Measurements from ENCODE around the gene EPB41L1.
A peak's percentile ranks its signal among the peaks of the same experiment; 100 is the strongest.

The EPB41L1 gene

GRCh38 chr20:36148439-36148838, 6.1 kb upstream of the EPB41L1 start:
- H3K27me3 ChIP-seq (ENCODE audit: control insufficient read depth, insufficient read depth, low read length): peaks cover under 1% of the 10 kb centered on the region
- no peaks in the 10 kb centered on the region for H3K9me3 ChIP-seq (ENCODE audit: control insufficient read depth, insufficient read depth, low read length)
- no peaks in the 10 kb centered on the region for H3K36me3 ChIP-seq (ENCODE audit: control insufficient read depth, insufficient read depth, low read length)
- no peak overlapping the region for H3K9ac ChIP-seq (ENCODE audit: low read depth, low read length)
- no peak overlapping the region for H3K4me3 ChIP-seq (ENCODE audit: low read depth, low read length)
- H3K4me1 ChIP-seq (ENCODE audit: control insufficient read depth, insufficient read depth, low read length): peaks cover 3% of the 10 kb centered on the region

GRCh38 chr20:36149012-36149411, 5.5 kb upstream of the EPB41L1 start:
- H3K4me3 ChIP-seq (ENCODE audit: low read depth, low read length): no peak overlapping the region
- peaks cover 6% of the 10 kb centered on the region for H3K27me3 ChIP-seq (ENCODE audit: control insufficient read depth, insufficient read depth, low read length)
- no peaks in the 10 kb centered on the region for H3K9me3 ChIP-seq (ENCODE audit: control insufficient read depth, insufficient read depth, low read length)
- H3K36me3 ChIP-seq (ENCODE audit: control insufficient read depth, insufficient read depth, low read length): no peaks in the 10 kb centered on the region
- no peak overlapping the region for H3K9ac ChIP-seq (ENCODE audit: low read depth, low read length)
- peaks cover 6% of the 10 kb centered on the region for H3K4me1 ChIP-seq (ENCODE audit: control insufficient read depth, insufficient read depth, low read length)

- Histone ChIP-seq H3K4me3 (ENCODE audit: low read depth, low read length) (no peak overlapping the region), H3K36me3 (ENCODE audit: control insufficient read depth, insufficient read depth, low read length) (no peaks in the 10 kb centered on the region), H3K4me1 (ENCODE audit: control insufficient read depth, insufficient read depth, low read length) (peaks cover 7% of the 10 kb centered on the region), H3K9ac (ENCODE audit: low read depth, low read length) (no peak overlapping the region), H3K27me3 (ENCODE audit: control insufficient read depth, insufficient read depth, low read length) (peaks cover 6% of the 10 kb centered on the region), H3K9me3 (ENCODE audit: control insufficient read depth, insufficient read depth, low read length) (no peaks in the 10 kb centered on the region)
Observed at GRCh38 chr20:36149469-36149868, 5.1 kb upstream of the EPB41L1 start.

GRCh38 chr20:36150489-36150846, 4.1 kb upstream of the EPB41L1 start:
- no peaks in the 10 kb centered on the region for H3K9me3 ChIP-seq (ENCODE audit: control insufficient read depth, insufficient read depth, low read length)
- peaks cover 9% of the 10 kb centered on the region for H3K27me3 ChIP-seq (ENCODE audit: control insufficient read depth, insufficient read depth, low read length)
- H3K9ac ChIP-seq (ENCODE audit: low read depth, low read length): no peak overlapping the region
- no peak overlapping the region for H3K4me3 ChIP-seq (ENCODE audit: low read depth, low read length)
- no peaks in the 10 kb centered on the region for H3K36me3 ChIP-seq (ENCODE audit: control insufficient read depth, insufficient read depth, low read length)
- peaks cover 7% of the 10 kb centered on the region for H3K4me1 ChIP-seq (ENCODE audit: control insufficient read depth, insufficient read depth, low read length)

- Histone ChIP-seq H3K36me3 (ENCODE audit: control insufficient read depth, insufficient read depth, low read length) (no peaks in the 10 kb centered on the region), H3K27me3 (ENCODE audit: control insufficient read depth, insufficient read depth, low read length) (peaks cover 10% of the 10 kb centered on the region), H3K9ac (ENCODE audit: low read depth, low read length) (no peak overlapping the region), H3K9me3 (ENCODE audit: control insufficient read depth, insufficient read depth, low read length) (no peaks in the 10 kb centered on the region), H3K4me1 (ENCODE audit: control insufficient read depth, insufficient read depth, low read length) (peaks cover 7% of the 10 kb centered on the region), H3K4me3 (ENCODE audit: low read depth, low read length) (no peak overlapping the region)
Observed at GRCh38 chr20:36150847-36151539, 3.5 kb upstream of the EPB41L1 start.

- no peaks in the 10 kb centered on the region for H3K36me3 ChIP-seq (ENCODE audit: control insufficient read depth, insufficient read depth, low read length)
- no peak overlapping the region for H3K9ac ChIP-seq (ENCODE audit: low read depth, low read length)
Observed at GRCh38 chr20:36152261-36152660, 2.3 kb upstream of the EPB41L1 start.

GRCh38 chr20:36153204-36153603, 1.3 kb upstream of the EPB41L1 start:
- H3K36me3 ChIP-seq (ENCODE audit: control insufficient read depth, insufficient read depth, low read length): no peaks in the 10 kb centered on the region
- H3K27me3 ChIP-seq (ENCODE audit: control insufficient read depth, insufficient read depth, low read length): peaks cover 10% of the 10 kb centered on the region
- no peak overlapping the region for H3K4me3 ChIP-seq (ENCODE audit: low read depth, low read length)
- peaks cover 9% of the 10 kb centered on the region for H3K4me1 ChIP-seq (ENCODE audit: control insufficient read depth, insufficient read depth, low read length)
- H3K9me3 ChIP-seq (ENCODE audit: control insufficient read depth, insufficient read depth, low read length): no peaks in the 10 kb centered on the region
- H3K9ac ChIP-seq (ENCODE audit: low read depth, low read length): no peak overlapping the region

More at GRCh38 chr20:36152261-36152660, 2.3 kb upstream of the EPB41L1 start:
- Histone ChIP-seq H3K27me3 (ENCODE audit: control insufficient read depth, insufficient read depth, low read length) (peaks cover 10% of the 10 kb centered on the region), H3K9me3 (ENCODE audit: control insufficient read depth, insufficient read depth, low read length) (no peaks in the 10 kb centered on the region), H3K4me1 (ENCODE audit: control insufficient read depth, insufficient read depth, low read length) (peaks cover 9% of the 10 kb centered on the region), H3K4me3 (ENCODE audit: low read depth, low read length) (no peak overlapping the region)

- Histone ChIP-seq H3K27me3 (ENCODE audit: control insufficient read depth, insufficient read depth, low read length) (peaks cover 10% of the 10 kb centered on the region), H3K4me1 (ENCODE audit: control insufficient read depth, insufficient read depth, low read length) (peaks cover 13% of the 10 kb centered on the region), H3K9me3 (ENCODE audit: control insufficient read depth, insufficient read depth, low read length) (no peaks in the 10 kb centered on the region), H3K36me3 (ENCODE audit: control insufficient read depth, insufficient read depth, low read length) (no peaks in the 10 kb centered on the region), H3K9ac (ENCODE audit: low read depth, low read length) (peak overlapping the region; percentile 73), H3K4me3 (ENCODE audit: low read depth, low read length) (peak overlapping the region; percentile 53)
Observed at GRCh38 chr20:36153736-36154699, 522 bp upstream of the EPB41L1 start.

GRCh38 chr20:36155629-36155971, 1.1 kb downstream of the EPB41L1 start:
- Histone ChIP-seq H3K36me3 (ENCODE audit: control insufficient read depth, insufficient read depth, low read length) (no peaks in the 10 kb centered on the region), H3K9me3 (ENCODE audit: control insufficient read depth, insufficient read depth, low read length) (no peaks in the 10 kb centered on the region), H3K9ac (ENCODE audit: low read depth, low read length) (no peak overlapping the region), H3K27me3 (ENCODE audit: control insufficient read depth, insufficient read depth, low read length) (peaks cover 10% of the 10 kb centered on the region), H3K4me1 (ENCODE audit: control insufficient read depth, insufficient read depth, low read length) (peaks cover 13% of the 10 kb centered on the region), H3K4me3 (ENCODE audit: low read depth, low read length) (peak overlapping the region; percentile 74)

GRCh38 chr20:36155991-36156390, 1.5 kb downstream of the EPB41L1 start:
- Histone ChIP-seq H3K27me3 (ENCODE audit: control insufficient read depth, insufficient read depth, low read length) (peaks cover 10% of the 10 kb centered on the region), H3K4me3 (ENCODE audit: low read depth, low read length) (no peak overlapping the region), H3K9ac (ENCODE audit: low read depth, low read length) (no peak overlapping the region), H3K9me3 (ENCODE audit: control insufficient read depth, insufficient read depth, low read length) (no peaks in the 10 kb centered on the region), H3K4me1 (ENCODE audit: control insufficient read depth, insufficient read depth, low read length) (peaks cover 13% of the 10 kb centered on the region), H3K36me3 (ENCODE audit: control insufficient read depth, insufficient read depth, low read length) (no peaks in the 10 kb centered on the region)

- Histone ChIP-seq H3K4me3 (ENCODE audit: low read depth, low read length) (no peak overlapping the region), H3K4me1 (ENCODE audit: control insufficient read depth, insufficient read depth, low read length) (peaks cover 13% of the 10 kb centered on the region), H3K9me3 (ENCODE audit: control insufficient read depth, insufficient read depth, low read length) (no peaks in the 10 kb centered on the region), H3K27me3 (ENCODE audit: control insufficient read depth, insufficient read depth, low read length) (peaks cover 10% of the 10 kb centered on the region), H3K9ac (ENCODE audit: low read depth, low read length) (no peak overlapping the region), H3K36me3 (ENCODE audit: control insufficient read depth, insufficient read depth, low read length) (no peaks in the 10 kb centered on the region)
Observed at GRCh38 chr20:36157610-36158009, 3.1 kb downstream of the EPB41L1 start.
